Epithelial cell of esophagus (primary cell): Measurements from ENCODE around the gene LGALS3BP.
"Not testable (repeated sequence)": the region's sequence is repeated elsewhere in the genome, so short reads cannot be mapped to it uniquely, and the experiment has no call there.

ENCODE experiments used
- DNase-seq: peaks from one replicate; pipeline ENCODE4 v3.0.0; 2010; ENCODE audit warnings: low read depth
- H3K4me3 ChIP-seq: 2 replicates; pipeline ENCODE4 v1.5.1; 2011; ENCODE audit warnings: mild to moderate bottlenecking, low read length, control low read depth
- CTCF ChIP-seq: IDR thresholded peaks from 2 replicates; pipeline ENCODE4 v1.5.1; 2011; ENCODE audit warnings: low read depth, mild to moderate bottlenecking, low read length, control low read depth, inconsistent platforms; ENCODE audit not compliant: insufficient read depth; ENCODE audit errors: missing control alignments

LGALS3BP gene

DNA sequence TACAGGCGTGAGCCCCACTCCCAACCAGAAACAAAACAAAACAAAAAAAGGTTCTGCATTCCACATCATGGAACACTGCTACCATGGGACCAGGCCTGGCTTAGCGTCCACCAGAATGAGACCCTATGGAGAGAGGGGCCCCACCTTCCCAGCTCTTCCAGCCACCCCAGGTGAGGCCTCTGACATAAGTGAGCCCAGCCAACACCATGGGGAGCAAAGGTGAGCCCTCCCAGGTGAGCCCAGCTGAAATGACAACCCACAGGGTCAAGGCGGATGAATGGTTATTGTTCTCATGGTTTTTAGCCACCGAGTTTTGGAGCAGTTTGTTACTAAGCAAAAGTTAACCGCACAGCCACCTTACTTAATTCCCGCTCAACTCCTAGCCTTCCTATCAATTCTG lies 16.3 kb downstream of the LGALS3BP start:
- no peak for TF ChIP-seq CTCF
- H3K4me3 ChIP-seq: no peak overlapping the region
- no peak for DNase-seq

DNA sequence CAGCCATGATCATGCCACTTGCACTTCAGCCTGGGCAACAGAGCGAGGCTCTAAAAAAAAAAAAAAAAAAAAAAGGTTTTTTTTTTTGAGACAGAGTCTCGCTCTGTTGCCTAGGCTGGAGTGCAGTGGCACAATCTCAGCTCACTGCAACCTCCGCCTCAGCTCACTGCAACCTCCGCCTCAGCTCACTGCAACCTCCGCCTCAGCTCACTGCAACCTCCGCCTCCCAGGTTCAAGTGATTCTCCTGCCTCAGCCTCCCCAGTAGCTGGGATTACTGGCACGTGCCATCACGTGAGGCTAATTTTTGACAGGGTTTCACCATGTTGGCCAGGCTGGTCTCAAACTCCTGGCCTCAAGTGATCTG lies 16.8 kb downstream of the LGALS3BP start:
- not testable (repeated sequence) for DNase-seq, H3K4me3 ChIP-seq

DNA sequence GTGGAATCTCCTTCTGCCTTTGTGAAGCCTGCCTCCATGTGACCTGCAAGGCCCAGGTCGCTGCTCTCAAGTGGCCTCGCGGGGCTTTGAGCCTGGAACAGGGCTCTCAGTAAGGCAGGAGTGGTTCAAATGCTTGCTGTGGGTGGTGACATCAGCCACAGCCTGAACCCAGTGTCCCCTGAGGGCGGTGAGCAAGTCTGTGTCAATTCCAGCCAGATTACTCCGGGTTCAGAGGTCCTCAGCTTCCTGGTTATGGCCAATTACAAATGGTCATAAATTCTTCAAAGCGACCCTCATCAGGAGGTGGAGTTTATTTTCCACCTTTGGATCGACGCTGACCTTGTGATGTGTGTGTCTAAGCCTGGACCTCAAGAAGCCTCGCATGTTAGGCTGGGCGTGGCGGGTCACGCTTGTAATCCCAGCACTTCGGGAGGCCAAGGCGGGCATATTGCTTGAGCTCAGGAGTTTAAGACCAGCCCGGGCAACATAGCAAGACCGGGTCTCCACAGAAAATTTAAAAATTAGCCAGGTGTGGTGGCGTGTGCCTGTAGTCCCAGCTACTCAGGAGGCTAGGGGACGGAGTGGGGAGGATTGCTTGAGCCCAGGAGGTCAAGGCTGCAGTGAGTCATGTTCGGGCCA lies 17.3 kb downstream of the LGALS3BP start:
- DNase-seq: peak; percentile 46
- no peak overlapping the region for H3K4me3 ChIP-seq
- TF ChIP-seq CTCF: no peak

DNA sequence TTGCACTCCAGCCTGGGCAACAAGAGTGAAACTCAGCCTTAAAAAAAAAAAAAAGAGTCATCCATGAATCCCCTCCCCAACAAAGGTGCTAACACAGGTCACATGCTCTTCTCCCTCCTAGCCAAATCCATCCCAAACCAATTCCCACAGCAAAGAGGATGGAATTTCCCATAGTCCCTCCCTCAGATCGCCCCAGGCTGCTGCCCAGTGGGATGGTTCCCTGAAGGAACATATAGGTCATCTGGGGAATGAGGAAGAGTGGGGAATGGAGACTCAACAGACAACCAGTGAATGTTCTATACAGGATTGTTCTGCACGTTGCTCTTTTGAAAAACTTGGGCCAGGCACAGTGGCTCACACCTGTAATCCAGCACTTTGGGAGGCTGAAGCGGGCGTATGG lies 18.2 kb downstream of the LGALS3BP start:
- no peak for DNase-seq
- TF ChIP-seq CTCF: no peak
- H3K4me3 ChIP-seq: no peak overlapping the region

GRCh38 chr17:78960928-78961327 lies 18.8 kb downstream of the LGALS3BP start:
- no peak for DNase-seq
- H3K4me3 ChIP-seq: no peak overlapping the region
- no peak for TF ChIP-seq CTCF

DNA sequence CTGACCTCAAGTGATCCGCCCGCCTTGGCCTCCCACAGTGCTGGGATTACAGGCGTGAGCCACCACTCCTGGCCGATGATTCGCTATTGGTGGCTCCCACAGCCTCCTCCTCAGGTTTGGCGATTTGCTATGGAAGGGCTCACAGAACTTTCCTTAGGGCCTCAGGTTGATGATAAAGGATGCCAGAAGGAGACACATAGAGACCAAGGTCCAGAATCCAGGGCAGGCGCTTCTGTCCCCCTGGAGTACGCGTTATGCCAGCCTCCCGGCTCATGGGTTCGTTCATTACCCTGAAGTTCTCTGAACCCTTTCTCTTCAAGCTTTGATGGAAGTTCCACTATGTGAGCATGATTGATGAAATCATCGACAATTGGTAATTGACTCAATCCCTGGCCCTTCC lies 19.9 kb downstream of the LGALS3BP start:
- no peak for TF ChIP-seq CTCF
- no peak overlapping the region for H3K4me3 ChIP-seq
- no peak for DNase-seq

DNA sequence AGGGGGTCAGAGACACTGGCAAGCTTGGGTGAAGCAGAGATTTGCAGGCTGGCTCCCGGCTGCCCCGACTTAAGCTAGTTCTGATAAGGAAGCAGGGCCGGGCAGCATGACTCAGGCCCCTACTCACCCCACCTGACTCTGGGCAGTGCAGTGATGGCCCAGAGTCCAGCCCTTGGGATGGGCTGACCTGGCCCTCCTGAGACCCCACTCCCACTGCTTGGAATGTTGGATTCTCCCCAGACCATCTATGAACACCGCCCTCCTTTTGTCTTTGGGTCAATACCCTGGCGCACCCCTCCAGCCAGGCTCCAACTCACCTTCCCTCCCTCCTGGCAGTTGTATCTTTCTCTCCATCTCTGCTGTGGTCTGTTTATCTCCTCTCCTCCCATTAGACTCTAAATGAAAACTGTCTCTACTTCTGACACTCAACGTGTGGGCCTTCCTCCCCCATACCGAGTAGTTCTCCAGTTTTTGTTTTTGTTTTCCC lies 21.0 kb downstream of the LGALS3BP start:
- no peak for TF ChIP-seq CTCF
- no peak overlapping the region for H3K4me3 ChIP-seq
- no peak for DNase-seq
